Type B pancreatic cell (in vitro differentiated cells): ENCODE data around the gene IRF8. TPM values are rescaled to one million over a fixed set of nuclear protein-coding genes. Genes with fewer than 3 reads are reported as not detected.
A peak's percentile ranks its signal among the peaks of the same experiment; 100 is the strongest.

Experiments used
- DNase-seq: peaks from one replicate; pipeline ENCODE4 v3.0.0; 2021; ENCODE audit warnings: mixed read lengths; ENCODE audit not compliant: unreplicated experiment; ENCODE audit errors: extremely low spot score
- H3K27ac Mint-ChIP-seq: 2 replicates; pipeline ENCODE4 v1.8.0; 2021; ENCODE audit warnings: mild to moderate bottlenecking, mixed read lengths
- H3K27me3 Mint-ChIP-seq: 2 replicates; pipeline ENCODE4 v1.8.0; 2021; ENCODE audit warnings: mixed read lengths
- H3K36me3 Mint-ChIP-seq: 2 replicates; pipeline ENCODE4 v1.8.0; 2021; ENCODE audit warnings: mixed read lengths
- H3K4me1 Mint-ChIP-seq: one replicate; pipeline ENCODE4 v1.8.0; 2021; ENCODE audit warnings: mixed read lengths; ENCODE audit not compliant: unreplicated experiment
- H3K4me3 Mint-ChIP-seq: 2 replicates; pipeline ENCODE4 v1.8.0; 2021; ENCODE audit warnings: mild to moderate bottlenecking, mixed read lengths
- H3K9me3 Mint-ChIP-seq: 2 replicates; pipeline ENCODE4 v1.8.0; 2021; ENCODE audit warnings: mixed read lengths
- total RNA-seq: library from RNA; stranded (reverse); gene quantifications from 2 replicates; pipeline ENCODE4 v1.2.1, GENCODE V29; 2021; ENCODE audit warnings: low replicate concordance
- TF ChIP-seq, protein P1 (sequence below): fragments of 200-600 bp; sonication (generic); conservative IDR thresholded peaks from 2 replicates; pipeline ENCODE4 v1.5.0; 2021; ENCODE audit warnings: antibody characterized with exemption, mild to moderate bottlenecking

IRF8 gene
- total RNA-seq, 1 donor from 2014 or later: 12.6 TPM

DNA sequence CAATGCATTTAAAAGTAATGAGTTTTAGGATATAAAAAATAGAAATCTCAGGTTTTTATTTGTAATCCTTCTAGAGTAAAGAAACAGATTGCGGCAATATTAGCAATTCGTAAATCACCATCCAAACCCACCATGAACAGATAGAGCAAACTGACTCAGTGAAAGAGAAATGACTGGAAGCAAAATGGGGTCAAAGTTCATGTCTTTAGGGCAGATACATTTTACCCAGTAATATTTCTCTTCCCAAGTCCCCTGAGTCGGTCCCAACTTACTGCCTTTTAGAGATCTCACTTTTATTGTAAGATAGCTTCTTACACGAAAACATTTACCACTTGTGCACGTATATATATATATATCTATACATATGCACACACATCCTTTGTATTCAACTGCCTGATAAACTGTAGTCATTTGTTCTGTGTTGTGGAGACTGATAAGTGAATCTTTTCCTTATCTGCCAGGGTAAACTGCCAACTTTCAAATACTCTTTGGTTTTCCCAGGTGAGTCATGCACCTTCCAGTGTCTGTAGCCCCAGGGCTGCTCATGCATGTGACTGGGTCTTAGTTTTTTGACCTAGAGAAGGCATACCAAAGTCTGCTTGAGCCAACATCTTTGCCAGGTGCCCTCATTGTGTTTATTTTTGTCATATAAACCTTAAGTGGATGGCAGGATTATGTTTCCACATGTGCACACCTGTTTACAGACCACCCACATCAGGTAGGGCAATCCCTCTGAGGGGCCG is 7.8 kb upstream of the IRF8 start:
- Mint-ChIP-seq H3K4me3 (no peak overlapping the region), H3K27me3 (peaks cover 81% of the 10 kb centered on the region), H3K9me3 (no peaks in the 10 kb centered on the region), H3K27ac (peak overlapping the region; percentile 30), H3K4me1 (no peaks in the 10 kb centered on the region), H3K36me3 (no peaks in the 10 kb centered on the region)
- TF ChIP-seq, protein P1, sequence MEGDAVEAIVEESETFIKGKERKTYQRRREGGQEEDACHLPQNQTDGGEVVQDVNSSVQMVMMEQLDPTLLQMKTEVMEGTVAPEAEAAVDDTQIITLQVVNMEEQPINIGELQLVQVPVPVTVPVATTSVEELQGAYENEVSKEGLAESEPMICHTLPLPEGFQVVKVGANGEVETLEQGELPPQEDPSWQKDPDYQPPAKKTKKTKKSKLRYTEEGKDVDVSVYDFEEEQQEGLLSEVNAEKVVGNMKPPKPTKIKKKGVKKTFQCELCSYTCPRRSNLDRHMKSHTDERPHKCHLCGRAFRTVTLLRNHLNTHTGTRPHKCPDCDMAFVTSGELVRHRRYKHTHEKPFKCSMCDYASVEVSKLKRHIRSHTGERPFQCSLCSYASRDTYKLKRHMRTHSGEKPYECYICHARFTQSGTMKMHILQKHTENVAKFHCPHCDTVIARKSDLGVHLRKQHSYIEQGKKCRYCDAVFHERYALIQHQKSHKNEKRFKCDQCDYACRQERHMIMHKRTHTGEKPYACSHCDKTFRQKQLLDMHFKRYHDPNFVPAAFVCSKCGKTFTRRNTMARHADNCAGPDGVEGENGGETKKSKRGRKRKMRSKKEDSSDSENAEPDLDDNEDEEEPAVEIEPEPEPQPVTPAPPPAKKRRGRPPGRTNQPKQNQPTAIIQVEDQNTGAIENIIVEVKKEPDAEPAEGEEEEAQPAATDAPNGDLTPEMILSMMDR: no peak
- DNase-seq: no peak

DNA sequence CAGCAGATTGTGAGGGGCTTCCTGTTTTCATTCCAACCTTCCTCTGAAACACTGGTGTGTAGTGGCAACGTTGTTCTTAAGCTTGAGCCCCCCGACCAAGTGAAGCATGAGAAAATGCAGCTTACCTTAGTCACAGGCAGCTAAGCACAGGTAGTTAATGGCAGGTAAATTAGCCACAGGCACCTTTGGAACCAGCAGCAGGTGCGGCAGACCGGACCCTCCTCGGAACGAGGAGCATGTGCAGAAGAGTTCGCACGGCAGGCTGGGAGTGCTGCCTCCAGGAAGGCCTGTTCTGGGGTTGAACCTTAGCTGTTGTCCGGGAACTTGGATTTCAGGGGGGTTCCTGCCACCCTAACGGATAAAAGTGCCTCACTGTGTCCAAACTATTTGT is 7.2 kb upstream of the IRF8 start:
- Mint-ChIP-seq H3K27me3 (peaks cover 82% of the 10 kb centered on the region), H3K36me3 (no peaks in the 10 kb centered on the region), H3K4me3 (no peak overlapping the region), H3K27ac (peak overlapping the region; percentile 30), H3K4me1 (no peaks in the 10 kb centered on the region), H3K9me3 (no peaks in the 10 kb centered on the region)
- TF ChIP-seq, protein P1: no peak
- DNase-seq: no peak

GRCh38 chr16:85892760-85893159 is 6.2 kb upstream of the IRF8 start:
- TF ChIP-seq, protein P1: no peak
- Mint-ChIP-seq H3K4me1 (no peaks in the 10 kb centered on the region), H3K36me3 (no peaks in the 10 kb centered on the region), H3K4me3 (no peak overlapping the region), H3K27ac (no peak overlapping the region), H3K27me3 (peaks cover 83% of the 10 kb centered on the region), H3K9me3 (no peaks in the 10 kb centered on the region)
- DNase-seq: no peak

GRCh38 chr16:85894266-85894665 is 4.7 kb upstream of the IRF8 start:
- no peaks in the 10 kb centered on the region for H3K9me3 Mint-ChIP-seq
- DNase-seq: no peak
- H3K27ac Mint-ChIP-seq: no peak overlapping the region
- peaks cover 82% of the 10 kb centered on the region for H3K27me3 Mint-ChIP-seq
- H3K4me3 Mint-ChIP-seq: no peak overlapping the region
- TF ChIP-seq, protein P1: no peak
- no peaks in the 10 kb centered on the region for H3K36me3 Mint-ChIP-seq
- peaks cover 4% of the 10 kb centered on the region for H3K4me1 Mint-ChIP-seq

DNA sequence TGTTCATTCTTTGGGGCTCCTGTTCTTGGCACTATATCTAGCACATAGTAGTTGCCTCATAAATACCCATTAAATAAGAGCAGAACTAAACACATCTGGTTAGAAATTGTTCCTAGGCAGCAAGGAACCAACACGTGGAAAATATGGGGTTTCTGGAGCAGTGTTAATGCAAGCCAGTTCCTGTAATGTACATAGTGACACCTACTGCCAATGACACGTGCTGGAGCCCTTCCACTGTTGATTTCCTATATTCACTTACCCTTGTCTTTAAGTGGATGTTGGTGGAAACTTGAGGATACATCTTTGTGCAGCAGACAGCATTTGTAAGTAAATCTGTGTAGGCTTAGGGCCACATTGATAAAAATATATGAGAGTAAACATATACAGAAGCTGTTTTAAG is 1.6 kb upstream of the IRF8 start:
- peaks cover 92% of the 10 kb centered on the region for H3K27me3 Mint-ChIP-seq
- no peak for DNase-seq
- no peaks in the 10 kb centered on the region for H3K9me3 Mint-ChIP-seq
- no peak overlapping the region for H3K27ac Mint-ChIP-seq
- H3K4me1 Mint-ChIP-seq: peaks cover 13% of the 10 kb centered on the region
- TF ChIP-seq, protein P1: no peak
- H3K4me3 Mint-ChIP-seq: peak overlapping the region; percentile 59
- no peaks in the 10 kb centered on the region for H3K36me3 Mint-ChIP-seq
